CD4-positive, alpha-beta T cell (primary cell): ENCODE results near the gene ATG10. TPM values are rescaled to one million over a fixed set of nuclear protein-coding genes. Genes with fewer than 3 reads are reported as not detected.
"Not testable (repeated sequence)": the region's sequence is repeated elsewhere in the genome, so short reads cannot be mapped to it uniquely, and the experiment has no call there.

Experiments
- ATAC-seq: fragments of 200-7000 bp; cut with Tn5 transposase; one replicate; pipeline ENCODE4 v1.10.0; 2022; ENCODE audit warnings: mild to moderate bottlenecking; ENCODE audit not compliant: poor library complexity
- CTCF ChIA-PET: fragments of 350-600 bp; sonication (Branson Sonifier 250); formaldehyde crosslinking; loops from one replicate; lab custom pipeline; 2021; ENCODE audit warnings: antibody characterized with exemption, inconsistent platforms; lab: Charles Lee
- POLR2A ChIA-PET: fragments of 350-600 bp; sonication (Branson Sonifier 250); formaldehyde crosslinking; loops from one replicate; lab custom pipeline; 2021; ENCODE audit warnings: antibody characterized with exemption, inconsistent platforms; lab: Charles Lee
- DNase-seq, 14 experiments: peaks; one replicate each; pipeline ENCODE4 v3.0.0-alpha.2; 2013 to 2020; ENCODE audit warnings: mixed read lengths in 2 of 14
- H3K27ac ChIP-seq, 2 donors: one replicate each; pipeline versions ENCODE4 v1.5.1 to v1.7.0; 2013; ENCODE audit warnings: low read length in 2 of 2, low read depth in 1 of 2, mild to moderate bottlenecking in 1 of 2
- H3K27me3 ChIP-seq, 2 experiments: 1 replicate in 1 of 2; 2 replicates in 1 of 2; pipeline versions ENCODE4 v1.6.1 to v1.7.0; 2013; ENCODE audit warnings: low read length in 2 of 2, control low read depth in 1 of 2, mild to moderate bottlenecking in 1 of 2, moderate library complexity in 1 of 2; ENCODE audit not compliant: insufficient read depth in 2 of 2, control insufficient read depth in 1 of 2
- H3K36me3 ChIP-seq: one replicate; pipeline ENCODE4 v1.6.1; 2013; ENCODE audit warnings: low read length, control low read depth; ENCODE audit not compliant: insufficient read depth
- H3K4me1 ChIP-seq: one replicate; pipeline ENCODE4 v1.6.1; 2013; ENCODE audit warnings: low read length, control low read depth; ENCODE audit not compliant: insufficient read depth
- H3K4me3 ChIP-seq: one replicate; pipeline ENCODE4 v1.5.1; 2013; ENCODE audit warnings: mild to moderate bottlenecking, low read length, moderate library complexity
- H3K9me3 ChIP-seq, 2 experiments: 1 replicate in 1 of 2; 2 replicates in 1 of 2; pipeline versions ENCODE4 v1.6.1 to v1.7.0; 2013; ENCODE audit warnings: low read length in 2 of 2, mild to moderate bottlenecking in 2 of 2, control low read depth in 1 of 2, moderate library complexity in 1 of 2; ENCODE audit not compliant: control insufficient read depth in 1 of 2, insufficient read depth in 1 of 2
- H3K27ac Mint-ChIP-seq: one replicate; pipeline ENCODE4 v1.8.0; 2020; ENCODE audit warnings: mixed read lengths
- H3K27me3 Mint-ChIP-seq: one replicate; pipeline ENCODE4 v1.8.0; 2021; ENCODE audit warnings: mixed read lengths
- H3K36me3 Mint-ChIP-seq: one replicate; pipeline ENCODE4 v1.8.0; 2021; ENCODE audit warnings: low read depth, mixed read lengths
- H3K4me1 Mint-ChIP-seq: one replicate; pipeline ENCODE4 v1.8.0; 2021; ENCODE audit warnings: low read depth, mixed read lengths
- H3K4me3 Mint-ChIP-seq: one replicate; pipeline ENCODE4 v1.8.0; 2020; ENCODE audit warnings: mild to moderate bottlenecking, mixed read lengths
- H3K9me3 Mint-ChIP-seq: one replicate; pipeline ENCODE4 v1.8.0; 2020; ENCODE audit warnings: mixed read lengths
- CTCF ChIP-seq: fragments of 200-600 bp; IDR thresholded peaks from one replicate; pipeline ENCODE4 v1.8.0; 2022; ENCODE audit warnings: antibody characterized with exemption, mild to moderate bottlenecking
- intact Hi-C, 2 experiments: fragments of 100-400 bp; cut with DNase I in 1 of 2; cut with micrococcal nuclease in 1 of 2; formaldehyde crosslinking; loops; one replicate each; pipeline versions ENCODE4 v1.15.1 to v1.9.0; 2023 to 2025; cut with DNase I, micrococcal nuclease
- total RNA-seq, 174 experiments: library from RNA in 2 of 174; stranded (reverse) in 2 of 174; gene quantifications; one replicate each; pipeline ENCODE4 v1.2.3 and lab custom pipeline; 2021 to 2026

ATG10 gene
- total RNA-seq, 2 experiments from 2014 or later, result 4.7 to 5.3 TPM

- H3K9me3 ChIP-seq, result no peaks in the 10 kb centered on the region
- H3K4me3 ChIP-seq, result no peak overlapping the region
- POLR2A ChIA-PET, result no interaction called here
- CTCF ChIA-PET, result no interaction called here
- H3K27me3 Mint-ChIP-seq, result no peaks in the 10 kb centered on the region
- no peak overlapping the region for H3K27ac Mint-ChIP-seq
- DNase-seq (no peak), ATAC-seq (no peak)
- no peaks in the 10 kb centered on the region for H3K4me1 ChIP-seq
- peaks cover 22% of the 10 kb centered on the region for H3K4me1 Mint-ChIP-seq
- H3K9me3 Mint-ChIP-seq, result no peaks in the 10 kb centered on the region
- TF ChIP-seq CTCF, result no peak
- H3K4me3 Mint-ChIP-seq, result no peak overlapping the region
- no peaks in the 10 kb centered on the region for H3K36me3 Mint-ChIP-seq
- H3K27me3 ChIP-seq, result no peaks in the 10 kb centered on the region
- H3K27ac ChIP-seq, result no peak overlapping the region
- intact Hi-C loops, result no loop called here
- H3K36me3 ChIP-seq, result no peaks in the 10 kb centered on the region
These were observed 135.4 kb downstream of the ATG10 start for GRCh38 chr5:82107267-82107666.

- Mint-ChIP-seq H3K4me1 (peaks cover 22% of the 10 kb centered on the region), H3K4me3 (no peak overlapping the region), H3K27ac (no peak overlapping the region), H3K27me3 (no peaks in the 10 kb centered on the region), H3K36me3 (no peaks in the 10 kb centered on the region), H3K9me3 (no peaks in the 10 kb centered on the region)
- TF ChIP-seq CTCF, result no peak
- Histone ChIP-seq H3K4me1 (no peaks in the 10 kb centered on the region), H3K36me3 (no peaks in the 10 kb centered on the region), H3K27me3 (no peaks in the 10 kb centered on the region), H3K27ac (no peak overlapping the region), H3K4me3 (no peak overlapping the region), H3K9me3 (no peaks in the 10 kb centered on the region)
- ATAC-seq, result no peak
- CTCF ChIA-PET, result no interaction called here
- intact Hi-C loops, result no loop called here
- POLR2A ChIA-PET, result interaction anchor here (1.2 kb wide), 1 partner anchor 257 kb away, joined by 3 read pairs; no protein-coding TSS in a partner anchor
- no peak for DNase-seq
These were observed 137.2 kb downstream of the ATG10 start for GRCh38 chr5:82109013-82109412.

GRCh38 chr5:82109915-82110314, 138.1 kb downstream of the ATG10 start:
- H3K27ac Mint-ChIP-seq, intact Hi-C loops, DNase-seq, H3K27ac ChIP-seq, H3K27me3 Mint-ChIP-seq, ATAC-seq, H3K27me3 ChIP-seq, H3K4me1 ChIP-seq, H3K36me3 Mint-ChIP-seq, H3K36me3 ChIP-seq, H3K4me3 Mint-ChIP-seq, H3K4me3 ChIP-seq, CTCF ChIA-PET, H3K9me3 ChIP-seq, H3K9me3 Mint-ChIP-seq: not testable (repeated sequence)
- POLR2A ChIA-PET, result interaction anchor here (1.2 kb wide), 1 partner anchor 258 kb away, joined by 3 read pairs; no protein-coding TSS in a partner anchor
- peaks cover 20% of the 10 kb centered on the region for H3K4me1 Mint-ChIP-seq

GRCh38 chr5:82111191-82111590, 139.4 kb downstream of the ATG10 start:
- H3K36me3 ChIP-seq, result no peaks in the 10 kb centered on the region

More at GRCh38 chr5:82111191-82111590, 139.4 kb downstream of the ATG10 start:
- CTCF ChIA-PET, result no interaction called here
- Mint-ChIP-seq H3K27ac (no peak overlapping the region), H3K9me3 (no peaks in the 10 kb centered on the region), H3K4me1 (peaks cover 11% of the 10 kb centered on the region), H3K4me3 (no peak overlapping the region), H3K27me3 (no peaks in the 10 kb centered on the region), H3K36me3 (no peaks in the 10 kb centered on the region)
- no peak overlapping the region for H3K4me3 ChIP-seq
- H3K9me3 ChIP-seq, result no peaks in the 10 kb centered on the region
- TF ChIP-seq CTCF, result no peak
- no peak for ATAC-seq
- H3K27ac ChIP-seq, result no peak overlapping the region
- no peaks in the 10 kb centered on the region for H3K27me3 ChIP-seq
- H3K4me1 ChIP-seq, result no peaks in the 10 kb centered on the region
- intact Hi-C loops, result no loop called here
- DNase-seq, result no peak
- POLR2A ChIA-PET, result no interaction called here
